SH-SY5Y (cell line): ENCODE data around the gene CNOT2.

Experiments
- GATA2 ChIP-seq: IDR thresholded peaks from 2 replicates; pipeline ENCODE4 v1.6.1; 2011; ENCODE audit warnings: mild to moderate bottlenecking, low read depth, low read length
- GATA3 ChIP-seq: IDR thresholded peaks from 2 replicates; pipeline ENCODE4 v1.6.1; 2011; ENCODE audit warnings: low read depth, mild to moderate bottlenecking, low read length, moderate library complexity

DNA sequence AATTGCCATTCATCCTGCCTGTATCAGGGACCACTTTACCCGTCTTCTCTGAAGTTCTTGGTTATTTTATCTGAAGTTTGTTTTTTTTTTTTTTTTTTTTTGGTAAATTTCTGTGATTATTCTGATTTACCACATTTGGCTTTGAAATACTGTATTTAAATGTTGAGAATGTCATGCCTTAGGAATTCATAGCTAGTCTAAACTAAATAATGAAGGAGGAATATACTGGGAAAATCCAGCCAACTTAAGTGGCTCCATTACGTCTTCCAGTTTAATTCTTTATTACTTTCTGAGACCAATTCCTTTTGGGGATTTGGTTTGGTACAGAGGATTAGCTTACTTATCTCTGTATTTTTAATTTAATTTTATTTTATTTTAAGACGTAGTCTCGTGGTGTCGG, 62.6 kb downstream of the CNOT2 start:
- TF ChIP-seq GATA2 (no peak), GATA3 (no peak)
